Sigmoid colon (tissue), 7 donors: ENCODE measurements around the gene ASH1L. TPM values are rescaled to one million over a fixed set of nuclear protein-coding genes. Genes with fewer than 3 reads are reported as not detected.
"Not testable (repeated sequence)": the region's sequence is repeated elsewhere in the genome, so short reads cannot be mapped to it uniquely, and the experiment has no call there.

ENCODE experiments used
- DNase-seq: peaks from one replicate; pipeline ENCODE4 v3.0.0-alpha.2; 2019
- H3K27ac ChIP-seq, 4 donors: fragments of 200-600 bp; sonication (generic); one replicate each; pipeline ENCODE4 v1.5.1; 2016 to 2019; ENCODE audit warnings: mild to moderate bottlenecking in 1 of 4
- H3K27me3 ChIP-seq, 3 donors: fragments of 200-600 bp; sonication (generic); one replicate each; pipeline ENCODE4 v1.5.1; 2019; ENCODE audit warnings: mild to moderate bottlenecking in 1 of 3
- H3K36me3 ChIP-seq, 4 donors: fragments of 200-600 bp; sonication (generic); one replicate each; pipeline ENCODE4 v1.5.1; 2016 to 2019
- H3K4me1 ChIP-seq, 4 donors: fragments of 200-600 bp; sonication (generic); one replicate each; pipeline ENCODE4 v1.5.1; 2017 to 2019
- H3K4me3 ChIP-seq, 4 donors: fragments of 200-600 bp; sonication (generic); one replicate each; pipeline ENCODE4 v1.5.1; 2017 to 2019; ENCODE audit warnings: mild to moderate bottlenecking in 2 of 4, moderate library complexity in 1 of 4
- H3K9me3 ChIP-seq, 4 donors: fragments of 200-600 bp in 3 of 4; sonication (generic) in 3 of 4; one replicate each; pipeline versions ENCODE4 v1.5.1 to v1.6.1; 2013 to 2019
- EP300 ChIP-seq, 4 donors: sonication (generic); formaldehyde crosslinking; IDR thresholded peaks; one replicate each; pipeline ENCODE4 v1.6.1; 2017; ENCODE audit warnings: antibody characterized with exemption in 4 of 4
- POLR2A ChIP-seq, 2 donors: fragments of 450-650 bp; IDR thresholded peaks; one replicate each; pipeline ENCODE4 v1.6.1; 2016; ENCODE audit warnings: antibody characterized with exemption in 2 of 2, mild to moderate bottlenecking in 2 of 2, moderate library complexity in 2 of 2
- POLR2AphosphoS5 ChIP-seq, 4 donors: sonication (generic); formaldehyde crosslinking; IDR thresholded peaks; one replicate each; pipeline ENCODE4 v1.6.1; 2017; ENCODE audit warnings: antibody characterized with exemption in 4 of 4
- WGBS, 2 donors: extraction: QIAGEN DNeasy Blood & Tissue Kit; methylation state at CpG; one replicate each; pipeline ENCODE4 v1.1.7; 2013; 5-methylcytosine and 5-hydroxymethylcytosine counted together
- intact Hi-C: fragments of 100-400 bp; cut with DNase I; formaldehyde crosslinking; loops from one replicate; pipeline ENCODE4 v1.15.1; 2023
- polyA plus RNA-seq, 3 donors: library from polyadenylated mRNA; stranded (reverse); fragments of 200-250 nt; gene quantifications; one replicate each; pipeline ENCODE4 v1.2.3, GENCODE V29; 2013
- total RNA-seq, 4 donors: library from RNA; depleted of rRNA; stranded (reverse); fragments of >200 nt; gene quantifications; one replicate each; pipeline ENCODE4 v1.1.0, GENCODE V29; 2016
- TF ChIP-seq, protein P1 (sequence below), 4 experiments: fragments of 450-650 bp in 3 of 4; fragments of 200-600 bp in 1 of 4; IDR thresholded peaks; one replicate each; pipeline ENCODE4 v1.5.1; 2016 to 2019; ENCODE audit warnings: antibody characterized with exemption in 4 of 4, mild to moderate bottlenecking in 3 of 4, moderate library complexity in 2 of 4
- donor health status: healthy with polysubstance abuse.
- donor health status: Bipolar disorder and iron deficiency.
- donor health status: healthy.

ASH1L gene
- total and polyA plus RNA-seq, 7 donors: 4.2 to 70.6 (median 62.4) TPM

DNA sequence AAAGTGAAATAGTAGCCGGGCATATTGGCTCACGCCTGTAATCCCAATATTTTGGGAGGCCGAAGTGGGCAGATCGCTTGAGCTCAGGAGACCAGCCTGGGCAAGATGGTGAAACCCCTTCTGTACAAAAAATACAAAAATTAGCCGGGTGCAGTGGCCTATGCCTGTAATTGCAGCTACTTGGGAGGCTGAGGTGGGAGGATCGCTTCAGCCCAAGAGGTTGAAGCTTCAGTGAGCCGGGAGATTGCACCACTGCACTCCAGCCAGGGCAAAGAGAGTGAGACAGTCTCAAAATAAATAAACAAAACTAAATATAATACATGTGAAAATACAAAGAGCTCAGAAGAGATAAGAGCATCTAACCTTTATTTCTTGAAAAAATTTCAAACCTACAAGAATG is 45.1 kb upstream of the ASH1L start:
- no peaks in the 10 kb centered on the region for H3K9me3 ChIP-seq
- TF ChIP-seq, protein P1, sequence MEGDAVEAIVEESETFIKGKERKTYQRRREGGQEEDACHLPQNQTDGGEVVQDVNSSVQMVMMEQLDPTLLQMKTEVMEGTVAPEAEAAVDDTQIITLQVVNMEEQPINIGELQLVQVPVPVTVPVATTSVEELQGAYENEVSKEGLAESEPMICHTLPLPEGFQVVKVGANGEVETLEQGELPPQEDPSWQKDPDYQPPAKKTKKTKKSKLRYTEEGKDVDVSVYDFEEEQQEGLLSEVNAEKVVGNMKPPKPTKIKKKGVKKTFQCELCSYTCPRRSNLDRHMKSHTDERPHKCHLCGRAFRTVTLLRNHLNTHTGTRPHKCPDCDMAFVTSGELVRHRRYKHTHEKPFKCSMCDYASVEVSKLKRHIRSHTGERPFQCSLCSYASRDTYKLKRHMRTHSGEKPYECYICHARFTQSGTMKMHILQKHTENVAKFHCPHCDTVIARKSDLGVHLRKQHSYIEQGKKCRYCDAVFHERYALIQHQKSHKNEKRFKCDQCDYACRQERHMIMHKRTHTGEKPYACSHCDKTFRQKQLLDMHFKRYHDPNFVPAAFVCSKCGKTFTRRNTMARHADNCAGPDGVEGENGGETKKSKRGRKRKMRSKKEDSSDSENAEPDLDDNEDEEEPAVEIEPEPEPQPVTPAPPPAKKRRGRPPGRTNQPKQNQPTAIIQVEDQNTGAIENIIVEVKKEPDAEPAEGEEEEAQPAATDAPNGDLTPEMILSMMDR (IDR thresholded peaks at IDR 0.05): no peak
- TF ChIP-seq POLR2A (IDR thresholded peaks at IDR 0.05): no peak
- TF ChIP-seq POLR2AphosphoS5 (IDR thresholded peaks at IDR 0.05): no peak
- no peak for TF ChIP-seq EP300 (IDR thresholded peaks at IDR 0.05)
- H3K27ac ChIP-seq: no peak overlapping the region
- no peaks in the 10 kb centered on the region for H3K27me3 ChIP-seq
- peaks cover 0 to 7% (median 5%) of the 10 kb centered on the region in 4 donors for H3K36me3 ChIP-seq
- no peak overlapping the region for H3K4me3 ChIP-seq
- WGBS, 2 donors: 83 to 88% methylated on average over 7 of the region's 7 CpGs
- no peaks in the 10 kb centered on the region for H3K4me1 ChIP-seq
- intact Hi-C loops: no loop called here
- no peak for DNase-seq

DNA sequence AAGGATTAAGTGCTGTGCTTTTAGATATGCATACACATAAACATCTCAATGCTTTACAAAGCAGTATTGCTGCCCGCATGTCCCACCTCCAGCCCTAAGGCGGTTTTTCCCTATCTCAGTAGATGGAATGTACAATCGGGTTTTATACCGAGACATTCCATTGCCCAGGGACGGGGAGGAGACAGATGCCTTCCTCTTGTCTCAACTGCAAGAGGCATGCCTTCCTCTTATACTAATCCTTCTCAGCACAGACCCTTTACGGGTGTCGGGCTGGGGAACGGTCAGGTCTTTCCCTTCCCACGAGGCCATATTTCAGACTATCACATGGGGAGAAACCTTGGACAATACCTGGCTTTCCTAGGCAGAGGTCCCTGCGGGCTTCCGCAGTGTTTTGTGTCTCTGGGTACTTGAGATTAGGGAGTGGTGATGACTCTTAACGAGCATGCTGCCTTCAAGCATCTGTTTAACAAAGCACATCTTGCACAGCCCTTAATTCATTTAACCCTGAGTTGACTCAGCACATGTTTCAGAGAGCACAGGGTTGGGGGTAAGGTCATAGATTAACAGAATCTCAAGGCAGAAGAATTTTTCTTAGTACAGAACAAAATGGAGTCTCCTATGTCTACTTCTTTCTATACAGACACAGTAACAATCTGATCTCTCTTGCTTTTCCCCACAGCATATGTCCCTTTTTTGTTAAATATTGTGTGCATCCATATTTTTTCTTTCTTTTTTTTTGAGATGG is 37.4 kb upstream of the ASH1L start:
- DNase-seq, H3K9me3 ChIP-seq, H3K27ac ChIP-seq, H3K27me3 ChIP-seq, intact Hi-C loops, H3K36me3 ChIP-seq, H3K4me3 ChIP-seq: not testable (repeated sequence)
- WGBS, 2 donors: 43 to 44% methylated on average over 12 of the region's 12 CpGs
- H3K4me1 ChIP-seq: peaks cover 0 to 11% (median 3%) of the 10 kb centered on the region in 4 donors

DNA sequence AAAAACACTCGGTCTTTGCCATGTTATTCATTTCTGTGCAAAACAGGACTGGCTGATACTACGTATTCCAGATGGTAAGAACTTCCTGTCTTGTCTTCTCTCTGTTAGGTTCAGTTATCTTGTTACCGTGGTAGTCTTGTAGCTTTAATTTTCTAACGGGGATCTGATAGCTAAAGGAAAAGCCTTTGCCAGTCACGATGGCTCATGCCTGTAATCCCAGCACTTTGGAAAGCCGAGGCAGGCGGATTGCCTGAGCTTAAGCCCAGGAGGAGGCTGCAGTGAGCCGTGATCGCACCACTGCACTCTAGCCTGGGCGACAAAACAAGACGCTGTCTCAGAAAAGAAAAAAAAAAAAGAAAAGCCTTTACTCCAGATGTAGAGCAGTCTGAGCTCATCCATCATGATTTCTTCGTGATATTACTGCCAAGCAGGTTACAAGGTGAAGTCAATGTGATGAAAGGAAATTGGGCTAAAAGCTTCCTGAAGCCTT is 36.3 kb upstream of the ASH1L start:
- intact Hi-C loops: no loop called here
- Histone ChIP-seq H3K36me3 (no peaks in the 10 kb centered on the region), H3K27ac (no peak overlapping the region), H3K27me3 (no peaks in the 10 kb centered on the region), H3K4me3 (peak overlapping the region in 1 of 4 donors; percentile 8), H3K4me1 (peaks cover 0 to 11% (median 3%) of the 10 kb centered on the region in 4 donors), H3K9me3 (no peaks in the 10 kb centered on the region)
- DNase-seq: no peak
- no peak for TF ChIP-seq EP300 (IDR thresholded peaks at IDR 0.05)
- TF ChIP-seq, protein P1 (IDR thresholded peaks at IDR 0.05): no peak
- no peak for TF ChIP-seq POLR2AphosphoS5 (IDR thresholded peaks at IDR 0.05)
- TF ChIP-seq POLR2A (IDR thresholded peaks at IDR 0.05): no peak
- 24 to 46% methylated on average over 12 of the region's 12 CpGs for WGBS, 2 donors

DNA sequence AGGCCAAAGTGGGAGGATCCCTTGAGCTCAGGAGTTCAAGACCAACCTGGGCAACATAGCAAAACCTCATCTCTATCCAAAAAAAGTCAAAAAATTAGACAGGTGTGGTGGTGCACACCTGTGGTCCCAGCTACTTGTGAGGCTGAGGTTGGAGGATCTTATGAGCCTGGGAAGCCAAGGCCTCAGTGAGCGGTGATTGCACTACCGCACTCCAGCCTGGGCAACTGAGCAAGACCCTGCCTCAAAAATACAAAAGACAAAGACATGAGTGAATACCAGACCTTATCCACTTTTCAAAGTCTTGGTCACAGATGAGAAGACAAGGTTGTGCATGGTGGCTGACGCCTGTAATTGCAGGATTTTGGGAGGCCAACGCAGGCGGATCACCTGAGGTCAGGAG is 34.3 kb upstream of the ASH1L start:
- intact Hi-C loops: no loop called here
- Histone ChIP-seq H3K27ac (no peak overlapping the region), H3K27me3 (no peaks in the 10 kb centered on the region), H3K4me3 (no peak overlapping the region), H3K9me3 (no peaks in the 10 kb centered on the region), H3K36me3 (no peaks in the 10 kb centered on the region), H3K4me1 (peaks cover 0 to 11% (median 5%) of the 10 kb centered on the region in 4 donors)
- 97 to 100% methylated on average over 5 of the region's 5 CpGs for whole genome bisulfite sequencing, 2 donors
- DNase-seq: no peak
- TF ChIP-seq EP300 (IDR thresholded peaks at IDR 0.05) (no peak), POLR2AphosphoS5 (IDR thresholded peaks at IDR 0.05) (no peak), POLR2A (IDR thresholded peaks at IDR 0.05) (no peak)
- TF ChIP-seq, protein P1 (IDR thresholded peaks at IDR 0.05): no peak

DNA sequence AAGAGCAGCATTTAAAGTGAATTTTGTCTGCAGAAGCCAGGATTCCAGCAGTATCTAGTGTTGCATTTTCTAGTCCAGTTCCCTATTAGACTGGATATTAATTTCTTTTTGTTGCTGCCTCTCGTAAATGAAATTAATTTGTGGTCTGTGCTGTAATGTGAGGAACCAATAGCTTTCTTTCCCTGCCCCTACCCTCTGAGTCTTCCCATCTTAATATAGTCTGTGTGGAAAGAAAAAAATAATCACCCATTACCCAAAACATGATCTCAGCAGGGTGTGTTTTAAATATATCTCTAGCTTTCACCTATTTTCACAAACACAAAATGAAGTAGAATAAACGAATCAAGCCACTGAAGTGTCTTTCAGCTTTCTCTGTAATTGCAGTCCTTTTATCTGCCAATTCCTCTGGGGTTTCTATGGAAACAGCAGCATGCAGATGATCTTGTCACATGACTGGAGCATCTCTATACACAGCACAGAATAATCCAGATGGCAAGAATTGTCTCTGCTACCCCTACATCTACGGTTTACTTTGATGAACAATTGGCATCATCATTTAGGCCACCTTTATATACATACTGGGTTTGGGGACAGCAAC is 33.4 kb upstream of the ASH1L start:
- H3K27ac ChIP-seq, H3K36me3 ChIP-seq, intact Hi-C loops, DNase-seq, H3K9me3 ChIP-seq, H3K27me3 ChIP-seq, H3K4me3 ChIP-seq: not testable (repeated sequence)
- WGBS, 2 donors: 75% methylated on average over 3 of the region's 3 CpGs
- peaks cover 0 to 11% (median 5%) of the 10 kb centered on the region in 4 donors for H3K4me1 ChIP-seq
